ENCODE measurements around the gene TBX20.

Gene TBX20

DNA sequence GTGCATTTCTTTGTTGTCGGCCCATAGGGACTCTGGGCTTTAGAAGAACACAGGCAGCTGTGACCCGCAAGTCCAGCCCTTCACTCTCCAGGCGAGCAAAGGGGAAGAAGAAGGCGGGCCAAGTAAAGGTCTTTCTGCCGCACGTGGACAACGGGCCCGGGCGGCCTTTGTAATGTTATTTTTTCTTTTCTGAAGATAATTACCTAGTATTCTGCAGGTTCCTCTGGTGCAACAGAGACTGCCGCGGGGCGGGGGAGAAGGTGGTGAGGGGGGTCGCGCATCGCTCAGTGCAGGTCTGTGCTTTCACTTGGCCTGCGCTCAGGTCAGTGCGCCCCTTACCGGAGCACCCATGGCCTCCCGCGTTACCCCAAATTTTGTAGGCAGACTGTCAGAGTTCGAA lies 7.1 kb upstream of the TBX20 start:
- no peaks in the 10 kb centered on the region for H3K4me1 ChIP-seq (ENCODE audit: control insufficient read depth, insufficient read depth, low read length)
- POLR2A ChIA-PET, result interaction anchor here (0.6 kb wide), 1 partner anchor 9 kb away, joined by 3 read pairs; no protein-coding TSS in a partner anchor

DNA sequence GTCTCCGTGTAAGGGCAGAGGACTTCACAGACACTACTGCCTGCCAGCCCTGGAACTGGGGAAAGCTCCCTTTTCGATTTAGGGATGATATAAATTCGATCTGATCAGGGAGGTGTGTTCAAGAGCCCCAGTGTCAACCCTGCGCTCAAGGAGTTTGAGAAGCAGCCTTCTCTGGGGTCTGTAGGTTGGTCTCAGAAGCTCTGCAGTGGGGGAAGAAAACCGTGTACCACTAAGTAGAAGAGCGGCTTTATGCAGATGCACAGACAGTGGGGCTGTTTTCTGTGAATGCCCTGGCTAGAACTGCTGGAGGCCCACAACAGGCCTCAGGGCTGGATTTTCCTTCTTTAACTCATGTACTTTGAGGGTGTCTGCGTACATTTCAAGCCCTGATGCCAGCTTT lies 6.3 kb upstream of the TBX20 start:
- CTCF ChIA-PET, result interaction anchor here (0.6 kb wide), 1 partner anchor 213 kb away, joined by 4 read pairs; no protein-coding TSS in a partner anchor
- no peak overlapping the region for H3K4me3 ChIP-seq (ENCODE audit: low read depth, low read length)
- POLR2A ChIA-PET, result no interaction called here
- H3K36me3 ChIP-seq (ENCODE audit: control insufficient read depth in 2 of 2, insufficient read depth in 1 of 2, low read length in 2 of 2), result no peaks in the 10 kb centered on the region
- H3K27ac ChIP-seq (ENCODE audit: extremely low read depth, low read depth, low read length), result no peak overlapping the region
- H3K9me3 ChIP-seq (ENCODE audit: control insufficient read depth, insufficient read depth, low read depth, low read length), result no peaks in the 10 kb centered on the region
- no peak for TF ChIP-seq ZNF596 (tag by site-specific recombination; IDR thresholded peaks at IDR 0.05)
- TF ChIP-seq MYNN (tag by site-specific recombination; IDR thresholded peaks at IDR 0.05; ENCODE audit: borderline replicate concordance), result no peak
- no peak for TF ChIP-seq ZNF2 (tag by site-specific recombination; IDR thresholded peaks at IDR 0.05)
- no peak for TF ChIP-seq ZNF311 (tag by site-specific recombination; IDR thresholded peaks at IDR 0.05; ENCODE audit: borderline replicate concordance)
- TF ChIP-seq ZNF157 (tag by site-specific recombination; IDR thresholded peaks at IDR 0.05), result no peak
- H3K4me1 ChIP-seq (ENCODE audit: control insufficient read depth, insufficient read depth, low read length), result no peaks in the 10 kb centered on the region

More for the DNA sequence above, 7.1 kb upstream of the TBX20 start:
- CTCF ChIA-PET, result no interaction called here
- H3K27ac ChIP-seq (ENCODE audit: extremely low read depth, low read depth, low read length), result no peak overlapping the region
- H3K36me3 ChIP-seq (ENCODE audit: control insufficient read depth in 2 of 2, insufficient read depth in 1 of 2, low read length in 2 of 2), result no peaks in the 10 kb centered on the region
- H3K4me3 ChIP-seq (ENCODE audit: low read depth, low read length), result no peak overlapping the region
- no peaks in the 10 kb centered on the region for H3K9me3 ChIP-seq (ENCODE audit: control insufficient read depth, insufficient read depth, low read depth, low read length)
- no peak for TF ChIP-seq ZSCAN16 (tag by site-specific recombination; IDR thresholded peaks at IDR 0.05)
- no peak for TF ChIP-seq ZNF423 (tag by site-specific recombination; IDR thresholded peaks at IDR 0.05)
- no peak for TF ChIP-seq ZNF677 (tag by site-specific recombination; IDR thresholded peaks at IDR 0.05)
- no peak for TF ChIP-seq EGR2 (tag by site-specific recombination; IDR thresholded peaks at IDR 0.05; ENCODE audit: low read depth)
- TF ChIP-seq ZNF335 (tag by site-specific recombination; conservative IDR thresholded peaks at IDR 0.05), result no peak
- TF ChIP-seq ZNF350 (tag by site-specific recombination; IDR thresholded peaks at IDR 0.05), result no peak
- TF ChIP-seq ZNF391 (tag by site-specific recombination; IDR thresholded peaks at IDR 0.05; ENCODE audit: borderline replicate concordance, low read depth), result no peak
- TF ChIP-seq, protein P1, sequence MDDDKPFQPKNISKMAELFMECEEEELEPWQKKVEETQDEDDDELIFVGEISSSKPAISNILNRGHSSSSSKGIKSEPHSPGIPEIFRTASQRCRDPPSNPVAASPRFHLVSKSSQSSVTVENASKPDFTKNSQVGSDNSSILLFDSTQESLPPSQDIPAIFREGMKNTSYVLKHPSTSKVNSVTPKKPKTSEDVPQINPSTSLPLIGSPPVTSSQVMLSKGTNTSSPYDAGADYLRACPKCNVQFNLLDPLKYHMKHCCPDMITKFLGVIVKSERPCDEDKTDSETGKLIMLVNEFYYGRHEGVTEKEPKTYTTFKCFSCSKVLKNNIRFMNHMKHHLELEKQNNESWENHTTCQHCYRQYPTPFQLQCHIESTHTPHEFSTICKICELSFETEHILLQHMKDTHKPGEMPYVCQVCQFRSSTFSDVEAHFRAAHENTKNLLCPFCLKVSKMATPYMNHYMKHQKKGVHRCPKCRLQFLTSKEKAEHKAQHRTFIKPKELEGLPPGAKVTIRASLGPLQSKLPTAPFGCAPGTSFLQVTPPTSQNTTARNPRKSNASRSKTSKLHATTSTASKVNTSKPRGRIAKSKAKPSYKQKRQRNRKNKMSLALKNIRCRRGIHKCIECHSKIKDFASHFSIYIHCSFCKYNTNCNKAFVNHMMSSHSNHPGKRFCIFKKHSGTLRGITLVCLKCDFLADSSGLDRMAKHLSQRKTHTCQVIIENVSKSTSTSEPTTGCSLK (tag by site-specific recombination; IDR thresholded peaks at IDR 0.05), result no peak

DNA sequence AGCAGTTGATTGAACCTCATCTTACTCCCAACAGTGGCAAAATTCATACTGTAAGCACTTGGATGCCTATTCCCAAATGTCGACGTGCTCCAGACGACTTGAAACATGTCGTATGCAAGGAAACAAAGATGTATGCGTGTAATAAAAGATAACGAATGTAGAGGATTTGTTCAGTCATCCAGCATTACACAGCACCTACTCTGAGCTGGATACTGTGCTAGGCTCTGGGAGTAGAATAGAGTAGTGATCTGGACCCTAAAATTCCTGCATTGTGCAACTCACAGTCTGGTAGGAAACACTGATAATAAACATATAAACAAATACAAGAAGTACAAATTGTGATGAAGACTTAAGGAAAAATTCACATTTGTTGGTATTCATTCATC lies 5.6 kb upstream of the TBX20 start:
- TF ChIP-seq ZNF239 (tag by site-specific recombination; IDR thresholded peaks at IDR 0.05) (no peak), ZNF585B (tag by site-specific recombination; IDR thresholded peaks at IDR 0.05) (no peak), GLIS2 (tag by site-specific recombination; IDR thresholded peaks at IDR 0.05) (no peak)
- Histone ChIP-seq H3K27ac (ENCODE audit: extremely low read depth, low read depth, low read length) (no peak overlapping the region), H3K4me1 (ENCODE audit: control insufficient read depth, insufficient read depth, low read length) (no peaks in the 10 kb centered on the region), H3K9me3 (ENCODE audit: control insufficient read depth, insufficient read depth, low read depth, low read length) (no peaks in the 10 kb centered on the region), H3K36me3 (ENCODE audit: control insufficient read depth in 2 of 2, insufficient read depth in 1 of 2, low read length in 2 of 2) (no peaks in the 10 kb centered on the region), H3K4me3 (ENCODE audit: low read depth, low read length) (no peak overlapping the region)
- POLR2A ChIA-PET, result no interaction called here
- CTCF ChIA-PET, result no interaction called here

DNA sequence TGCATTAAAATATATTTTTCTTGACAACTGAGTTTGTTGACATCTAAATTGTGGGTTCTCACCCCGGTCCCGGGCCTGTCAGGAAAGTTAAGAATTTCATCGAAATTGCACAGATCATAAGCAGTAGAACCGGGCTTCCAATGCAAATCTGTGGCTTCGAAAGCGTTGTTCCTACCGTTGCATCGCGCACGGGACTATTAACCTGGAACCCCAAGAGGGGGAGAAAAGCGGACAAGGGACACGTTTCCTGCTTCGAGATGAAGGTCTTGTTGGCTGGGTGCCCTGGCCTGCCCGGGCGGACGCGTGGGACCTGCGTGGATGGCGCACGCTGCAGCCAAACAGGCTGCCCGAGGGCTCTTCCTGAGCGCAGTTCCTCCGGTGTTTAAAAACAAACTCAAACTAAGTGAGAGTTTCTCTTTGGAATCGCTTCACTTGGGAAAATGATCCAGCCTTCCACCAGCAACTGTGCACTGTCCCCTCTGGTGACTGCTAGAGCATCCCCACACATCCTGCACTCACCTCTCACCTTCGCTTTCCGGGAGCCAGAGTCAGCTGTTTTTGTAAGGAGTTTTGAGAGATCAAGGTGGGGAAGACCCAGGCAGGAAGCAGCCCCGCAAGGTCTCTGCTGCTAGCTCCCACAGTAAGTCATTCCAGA lies 5.1 kb upstream of the TBX20 start:
- ChIA-PET CTCF (no interaction called here), POLR2A (no interaction called here)
- TF ChIP-seq, protein P2, sequence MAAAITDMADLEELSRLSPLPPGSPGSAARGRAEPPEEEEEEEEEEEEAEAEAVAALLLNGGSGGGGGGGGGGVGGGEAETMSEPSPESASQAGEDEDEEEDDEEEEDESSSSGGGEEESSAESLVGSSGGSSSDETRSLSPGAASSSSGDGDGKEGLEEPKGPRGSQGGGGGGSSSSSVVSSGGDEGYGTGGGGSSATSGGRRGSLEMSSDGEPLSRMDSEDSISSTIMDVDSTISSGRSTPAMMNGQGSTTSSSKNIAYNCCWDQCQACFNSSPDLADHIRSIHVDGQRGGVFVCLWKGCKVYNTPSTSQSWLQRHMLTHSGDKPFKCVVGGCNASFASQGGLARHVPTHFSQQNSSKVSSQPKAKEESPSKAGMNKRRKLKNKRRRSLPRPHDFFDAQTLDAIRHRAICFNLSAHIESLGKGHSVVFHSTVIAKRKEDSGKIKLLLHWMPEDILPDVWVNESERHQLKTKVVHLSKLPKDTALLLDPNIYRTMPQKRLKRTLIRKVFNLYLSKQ (tag by site-specific recombination; IDR thresholded peaks at IDR 0.05; ENCODE audit: borderline replicate concordance), result no peak
- TF ChIP-seq FEZF1 (tag by site-specific recombination; IDR thresholded peaks at IDR 0.05) (no peak), ZNF610 (tag by site-specific recombination; IDR thresholded peaks at IDR 0.05; ENCODE audit: borderline replicate concordance) (no peak), ZNF654 (tag by site-specific recombination; IDR thresholded peaks at IDR 0.05; ENCODE audit: low read depth) (no peak)
- TF ChIP-seq, protein P3, sequence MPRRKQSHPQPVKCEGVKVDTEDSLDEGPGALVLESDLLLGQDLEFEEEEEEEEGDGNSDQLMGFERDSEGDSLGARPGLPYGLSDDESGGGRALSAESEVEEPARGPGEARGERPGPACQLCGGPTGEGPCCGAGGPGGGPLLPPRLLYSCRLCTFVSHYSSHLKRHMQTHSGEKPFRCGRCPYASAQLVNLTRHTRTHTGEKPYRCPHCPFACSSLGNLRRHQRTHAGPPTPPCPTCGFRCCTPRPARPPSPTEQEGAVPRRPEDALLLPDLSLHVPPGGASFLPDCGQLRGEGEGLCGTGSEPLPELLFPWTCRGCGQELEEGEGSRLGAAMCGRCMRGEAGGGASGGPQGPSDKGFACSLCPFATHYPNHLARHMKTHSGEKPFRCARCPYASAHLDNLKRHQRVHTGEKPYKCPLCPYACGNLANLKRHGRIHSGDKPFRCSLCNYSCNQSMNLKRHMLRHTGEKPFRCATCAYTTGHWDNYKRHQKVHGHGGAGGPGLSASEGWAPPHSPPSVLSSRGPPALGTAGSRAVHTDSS (tag by site-specific recombination; IDR thresholded peaks at IDR 0.05), result no peak
- TF ChIP-seq, protein P4, sequence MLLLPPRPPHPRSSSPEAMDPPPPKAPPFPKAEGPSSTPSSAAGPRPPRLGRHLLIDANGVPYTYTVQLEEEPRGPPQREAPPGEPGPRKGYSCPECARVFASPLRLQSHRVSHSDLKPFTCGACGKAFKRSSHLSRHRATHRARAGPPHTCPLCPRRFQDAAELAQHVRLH (tag by site-specific recombination; IDR thresholded peaks at IDR 0.05), result no peak
- Histone ChIP-seq H3K9me3 (ENCODE audit: control insufficient read depth, insufficient read depth, low read depth, low read length) (no peaks in the 10 kb centered on the region), H3K36me3 (ENCODE audit: control insufficient read depth in 2 of 2, insufficient read depth in 1 of 2, low read length in 2 of 2) (no peaks in the 10 kb centered on the region), H3K27ac (ENCODE audit: extremely low read depth, low read depth, low read length) (no peak overlapping the region), H3K4me1 (ENCODE audit: control insufficient read depth, insufficient read depth, low read length) (no peaks in the 10 kb centered on the region), H3K4me3 (ENCODE audit: low read depth, low read length) (no peak overlapping the region)

Measured in HEK293 (cell line).